HEK293T (cell line): ENCODE results near the gene CDK3.

Experiments
- ARNT ChIP-seq: fragments of 450-650 bp; IDR thresholded peaks from 2 replicates; pipeline ENCODE4 v1.6.1; 2017; ENCODE audit warnings: mild to moderate bottlenecking
- BHLHE40 ChIP-seq: fragments of 450-650 bp; IDR thresholded peaks from 2 replicates; pipeline ENCODE4 v1.6.1; 2016; ENCODE audit warnings: mild to moderate bottlenecking, moderate library complexity, borderline replicate concordance
- FOXA1 ChIP-seq: fragments of 450-650 bp; IDR thresholded peaks from 2 replicates; pipeline ENCODE4 v1.6.1; 2016; ENCODE audit warnings: mild to moderate bottlenecking
- FOXK2 ChIP-seq: fragments of 450-650 bp; IDR thresholded peaks from 2 replicates; pipeline ENCODE4 v1.6.1; 2016; ENCODE audit warnings: mild to moderate bottlenecking
- FOXM1 ChIP-seq: fragments of 450-650 bp; IDR thresholded peaks from 2 replicates; pipeline ENCODE4 v1.6.1; 2017; ENCODE audit warnings: mild to moderate bottlenecking, borderline replicate concordance
- L3MBTL2 ChIP-seq: fragments of 450-650 bp; conservative IDR thresholded peaks from 2 replicates; pipeline ENCODE4 v1.6.1; 2016; ENCODE audit warnings: mild to moderate bottlenecking
- SP1 ChIP-seq: fragments of 450-650 bp; IDR thresholded peaks from 2 replicates; pipeline ENCODE4 v1.6.1; 2017
- TARDBP ChIP-seq: fragments of 450-650 bp; IDR thresholded peaks from 2 replicates; pipeline ENCODE4 v1.6.1; 2016
- TF ChIP-seq, protein P1 (sequence below): fragments of 450-650 bp; IDR thresholded peaks from 2 replicates; pipeline ENCODE4 v1.6.1; 2016

GRCh38 chr17:76017481-76018339, 17.1 kb downstream of the CDK3 start:
- TF ChIP-seq TARDBP (no peak), BHLHE40 (no peak), FOXA1 (no peak), ARNT (no peak), FOXM1 (no peak), L3MBTL2 (no peak), SP1 (no peak), FOXK2 (no peak)
- TF ChIP-seq, protein P1, sequence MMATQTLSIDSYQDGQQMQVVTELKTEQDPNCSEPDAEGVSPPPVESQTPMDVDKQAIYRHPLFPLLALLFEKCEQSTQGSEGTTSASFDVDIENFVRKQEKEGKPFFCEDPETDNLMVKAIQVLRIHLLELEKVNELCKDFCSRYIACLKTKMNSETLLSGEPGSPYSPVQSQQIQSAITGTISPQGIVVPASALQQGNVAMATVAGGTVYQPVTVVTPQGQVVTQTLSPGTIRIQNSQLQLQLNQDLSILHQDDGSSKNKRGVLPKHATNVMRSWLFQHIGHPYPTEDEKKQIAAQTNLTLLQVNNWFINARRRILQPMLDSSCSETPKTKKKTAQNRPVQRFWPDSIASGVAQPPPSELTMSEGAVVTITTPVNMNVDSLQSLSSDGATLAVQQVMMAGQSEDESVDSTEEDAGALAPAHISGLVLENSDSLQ = no peak
